Measurements from ENCODE around the gene TBXAS1. TPM values are rescaled to one million over a fixed set of nuclear protein-coding genes. Genes with fewer than 3 reads are reported as not detected.

TBXAS1 gene
- total RNA-seq, 1 donor from 2014 or later: 3.4 TPM

GRCh38 chr7:139855498-139856270, 26.6 kb downstream of the TBXAS1 start:
- DNase-seq: no peak

- DNase-seq: no peak
Measured at GRCh38 chr7:139857791-139858190, 28.7 kb downstream of the TBXAS1 start.

- no peak for DNase-seq
Measured at GRCh38 chr7:139860090-139860775, 31.2 kb downstream of the TBXAS1 start.

- DNase-seq: no peak
Measured at GRCh38 chr7:139861803-139862202, 32.7 kb downstream of the TBXAS1 start.

- no peak for DNase-seq
Measured at GRCh38 chr7:139866047-139866837, 37.2 kb downstream of the TBXAS1 start.

GRCh38 chr7:139867847-139868246, 38.8 kb downstream of the TBXAS1 start:
- DNase-seq: no peak

- DNase-seq: no peak
Measured at GRCh38 chr7:139869886-139870285, 40.8 kb downstream of the TBXAS1 start.

- DNase-seq: no peak
Measured at GRCh38 chr7:139870380-139870779, 41.3 kb downstream of the TBXAS1 start.

GRCh38 chr7:139871331-139871730, 42.3 kb downstream of the TBXAS1 start:
- DNase-seq: no peak

- DNase-seq: no peak
Measured at GRCh38 chr7:139871820-139872219, 42.8 kb downstream of the TBXAS1 start.

- DNase-seq: no peak
Measured at GRCh38 chr7:139873593-139874301, 44.7 kb downstream of the TBXAS1 start.

- no peak for DNase-seq
Measured at GRCh38 chr7:139874302-139874629, 45.2 kb downstream of the TBXAS1 start.

GRCh38 chr7:139875821-139876241, 46.8 kb downstream of the TBXAS1 start:
- no peak for DNase-seq

GRCh38 chr7:139876622-139877283, 47.7 kb downstream of the TBXAS1 start:
- DNase-seq: no peak

- no peak for DNase-seq
Measured at GRCh38 chr7:139883814-139884213, 54.8 kb downstream of the TBXAS1 start.

- no peak for DNase-seq
Measured at GRCh38 chr7:139884441-139884840, 55.4 kb downstream of the TBXAS1 start.

- DNase-seq: no peak
Measured at GRCh38 chr7:139885511-139885910, 56.4 kb downstream of the TBXAS1 start.

- DNase-seq: no peak
Measured at GRCh38 chr7:139886206-139886605, 57.1 kb downstream of the TBXAS1 start.

- no peak for DNase-seq
Measured at GRCh38 chr7:139886899-139887298, 57.8 kb downstream of the TBXAS1 start.

GRCh38 chr7:139887992-139888481, 59.0 kb downstream of the TBXAS1 start:
- DNase-seq: no peak

GRCh38 chr7:139889186-139889871, 60.3 kb downstream of the TBXAS1 start:
- DNase-seq: no peak
